Amniotic epithelial cell (primary cell): ENCODE results near the gene C1orf21.

Source experiments
- DNase-seq: peaks from one replicate; pipeline ENCODE4 v3.0.0-alpha.2; 2010; ENCODE audit warnings: low read depth

Gene C1orf21

DNA sequence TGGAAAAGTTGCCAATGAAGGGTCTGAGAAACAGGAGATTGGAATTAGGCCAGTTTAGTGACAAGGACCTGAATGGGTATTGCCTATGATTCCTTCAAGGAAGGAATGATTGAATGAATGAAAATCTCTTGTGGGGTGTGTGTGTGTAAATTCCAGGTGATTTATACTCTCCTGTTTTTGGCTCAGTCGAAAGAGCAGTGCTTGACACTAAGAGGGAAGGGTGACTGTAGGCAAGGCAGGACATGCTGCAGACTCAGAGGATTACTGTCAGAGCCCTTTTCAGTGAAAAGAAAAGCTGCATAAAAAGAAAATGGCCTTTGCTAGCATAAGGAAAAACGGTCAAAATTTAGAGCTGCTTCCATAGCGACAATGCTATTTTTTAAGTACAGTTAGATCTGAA is 30.1 kb downstream of the C1orf21 start:
- no peak for DNase-seq

- no peak for DNase-seq
These were observed 31.1 kb downstream of the C1orf21 start for GRCh38 chr1:184417916-184418315.

GRCh38 chr1:184418652-184419349 is 32.0 kb downstream of the C1orf21 start:
- DNase-seq: no peak

GRCh38 chr1:184419350-184420161 is 32.7 kb downstream of the C1orf21 start:
- peak; percentile 27 for DNase-seq

- DNase-seq: no peak
These were observed 35.8 kb downstream of the C1orf21 start for GRCh38 chr1:184422490-184423233.

GRCh38 chr1:184423649-184424048 is 36.8 kb downstream of the C1orf21 start:
- no peak for DNase-seq

DNA sequence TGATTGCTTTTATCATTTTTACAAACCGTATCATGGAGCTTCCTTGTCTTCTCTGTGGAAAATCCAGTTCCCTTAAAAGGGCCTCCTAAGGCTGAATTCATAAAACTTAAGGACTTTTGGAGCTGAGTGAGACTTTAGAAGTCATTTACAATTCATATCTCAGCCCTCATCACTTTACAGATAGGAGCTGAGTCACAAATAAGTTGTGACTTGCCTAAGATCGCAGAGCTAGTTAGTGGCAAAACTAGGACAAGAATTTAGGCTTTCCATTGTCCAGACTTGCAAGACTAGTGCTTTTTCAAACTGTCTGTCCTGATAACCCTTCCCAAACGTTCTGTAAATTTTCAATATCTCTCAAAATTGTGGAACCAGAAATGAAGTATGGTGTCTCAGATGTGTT is 37.3 kb downstream of the C1orf21 start:
- no peak for DNase-seq

- DNase-seq: no peak
These were observed 38.1 kb downstream of the C1orf21 start for GRCh38 chr1:184424945-184425344.

GRCh38 chr1:184425449-184426277 is 38.8 kb downstream of the C1orf21 start:
- no peak for DNase-seq

GRCh38 chr1:184426278-184426674 is 39.4 kb downstream of the C1orf21 start:
- no peak for DNase-seq

DNA sequence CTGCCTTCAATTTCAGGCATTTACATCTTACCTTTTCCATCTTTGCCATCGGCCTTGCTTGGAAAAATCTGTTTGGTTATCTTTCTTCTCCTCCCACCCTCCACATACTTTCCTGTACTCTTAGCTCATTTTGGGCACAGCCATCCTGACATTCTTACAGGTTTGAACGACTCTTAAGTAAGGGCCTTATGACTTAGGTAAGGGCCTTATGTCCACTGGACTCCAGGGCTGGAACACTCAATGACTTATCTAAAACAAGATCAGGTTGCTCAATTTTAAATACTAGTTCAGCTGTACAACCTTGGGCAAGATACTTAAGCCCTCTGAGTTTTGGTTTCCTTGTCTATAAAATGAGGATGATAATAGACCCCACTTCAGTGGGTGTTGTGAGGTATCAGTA is 40.9 kb downstream of the C1orf21 start:
- peak; percentile 31 for DNase-seq

DNA sequence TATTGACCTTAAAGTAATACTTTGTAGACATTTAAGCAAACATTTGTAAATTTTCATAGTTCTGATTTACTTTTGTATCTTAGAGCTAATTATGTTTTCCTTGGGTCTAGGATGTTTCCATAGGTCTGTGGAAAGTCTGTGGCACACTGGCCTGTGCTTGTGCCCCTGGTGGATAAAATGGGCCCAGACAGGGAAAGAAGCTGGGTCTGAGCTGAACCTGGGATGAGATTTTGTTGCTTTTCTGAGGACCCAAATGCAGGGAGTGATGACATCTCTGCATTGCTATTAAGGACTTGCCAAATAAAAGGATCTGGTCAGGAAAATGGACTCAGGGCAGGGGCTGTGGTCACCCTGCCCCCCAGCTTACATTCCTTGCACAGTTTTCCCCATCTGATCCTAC is 41.8 kb downstream of the C1orf21 start:
- no peak for DNase-seq

GRCh38 chr1:184429335-184429734 is 42.5 kb downstream of the C1orf21 start:
- no peak for DNase-seq

DNA sequence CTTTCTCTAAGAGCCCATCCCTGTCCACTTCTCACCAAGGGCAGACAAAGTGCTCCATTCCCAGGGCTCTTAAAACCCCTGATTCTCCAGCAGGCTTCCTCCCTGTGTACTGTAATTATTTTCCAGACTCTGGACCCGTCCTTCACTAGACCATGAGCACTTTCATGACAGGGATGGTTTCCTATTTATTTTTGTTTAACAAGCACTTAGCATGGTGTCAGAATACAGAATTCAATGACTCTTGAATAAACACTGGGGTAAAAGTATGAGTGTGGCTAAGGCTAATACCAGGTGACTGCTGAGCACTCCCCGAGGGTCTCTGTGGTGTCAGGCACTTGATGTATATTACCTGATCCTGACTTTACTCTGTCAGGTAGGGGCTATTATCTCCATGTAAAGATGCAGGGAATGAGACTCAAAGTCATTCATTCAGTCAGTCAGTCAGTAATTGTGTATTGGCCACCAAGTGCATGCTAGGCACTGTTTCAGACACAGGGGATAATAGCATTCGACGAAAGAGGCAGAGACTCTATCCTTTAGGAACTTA is 47.2 kb downstream of the C1orf21 start:
- no peak for DNase-seq

DNA sequence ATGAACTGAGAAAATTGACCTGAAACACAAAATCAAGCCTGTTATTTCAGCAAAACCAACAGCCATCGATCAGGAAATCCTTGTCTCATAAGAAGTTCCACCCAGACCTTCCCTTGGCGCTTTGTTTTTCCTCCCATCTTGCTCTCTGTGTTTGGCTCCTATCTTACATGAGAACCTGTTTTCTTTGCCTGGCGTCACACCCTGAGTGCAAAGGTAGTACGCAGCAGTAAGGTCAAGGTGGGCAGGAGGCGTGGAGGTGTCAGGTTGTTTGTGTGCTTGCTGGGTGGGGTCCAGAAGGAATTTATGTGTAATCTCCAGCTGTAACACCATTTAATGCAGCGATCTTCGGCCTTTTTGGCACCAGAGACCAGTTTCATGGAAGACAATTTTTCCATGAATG is 50.5 kb downstream of the C1orf21 start:
- no peak for DNase-seq

GRCh38 chr1:184438363-184438762 is 51.5 kb downstream of the C1orf21 start:
- DNase-seq: no peak

DNA sequence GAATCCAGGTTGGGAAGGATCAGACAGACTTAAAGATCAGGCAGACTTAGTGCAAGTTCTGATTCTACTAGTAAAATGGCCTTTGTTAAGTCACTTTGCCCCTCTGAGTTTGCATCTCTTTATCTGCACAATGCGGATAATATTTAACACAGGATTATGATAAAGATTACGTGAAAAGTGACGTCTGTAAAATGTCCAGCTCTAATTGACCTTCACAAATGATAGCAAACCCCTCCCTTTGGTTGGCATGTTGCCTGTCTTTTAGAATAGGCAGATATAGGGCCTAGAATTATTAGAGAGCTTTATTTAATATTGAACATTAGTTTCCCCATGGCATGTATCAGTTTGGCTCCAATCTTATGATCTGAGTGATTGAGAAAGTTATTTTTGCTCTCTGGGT is 55.4 kb downstream of the C1orf21 start:
- DNase-seq: no peak

DNA sequence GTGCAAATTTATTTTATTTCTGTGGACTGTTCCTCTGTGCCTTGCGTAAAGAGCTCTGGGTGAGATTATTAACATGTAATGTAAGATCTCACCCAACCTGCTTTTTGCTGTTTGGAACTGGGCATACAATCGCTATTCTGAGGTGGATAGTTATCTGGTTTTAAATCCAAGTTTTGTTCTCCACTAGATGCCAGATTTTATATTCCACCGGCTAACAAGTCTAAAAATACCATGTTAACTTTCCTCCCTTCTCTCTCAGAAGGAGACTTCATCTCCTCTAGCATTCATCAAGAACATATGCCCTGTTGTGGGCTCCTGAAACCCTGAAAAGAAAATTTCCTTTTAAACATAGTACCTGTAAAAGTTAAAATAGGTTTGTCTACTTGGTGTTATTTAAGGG is 56.4 kb downstream of the C1orf21 start:
- no peak for DNase-seq

GRCh38 chr1:184443624-184444023 is 56.8 kb downstream of the C1orf21 start:
- no peak for DNase-seq

DNA sequence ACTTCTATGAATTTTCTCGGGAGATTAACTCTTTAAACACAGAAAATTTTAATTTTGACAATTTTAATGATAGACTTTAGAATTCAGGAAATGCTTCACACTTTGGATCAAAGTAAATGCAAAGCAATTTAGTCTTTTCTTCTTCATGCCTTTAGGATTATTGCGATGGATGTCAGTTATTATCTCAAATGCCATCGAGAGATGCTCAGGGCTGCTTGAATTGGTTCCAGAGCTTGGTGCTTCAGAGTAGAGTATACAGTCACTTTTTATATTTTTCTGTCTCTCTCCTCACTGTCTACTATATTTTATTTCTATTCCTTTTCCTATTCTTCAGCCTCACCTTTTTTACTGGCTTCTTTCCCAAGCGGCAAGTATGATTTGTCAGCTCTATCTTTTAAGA is 59.2 kb downstream of the C1orf21 start:
- DNase-seq: no peak

- DNase-seq: no peak
These were observed 60.9 kb downstream of the C1orf21 start for GRCh38 chr1:184447651-184448185.
